ENCODE data around the gene HPSE.

HPSE gene

GRCh38 chr4:83334425-83335241 is at the start of gene HPSE:
TSS of gene HPSE (minus strand) at chr4:83334848. CDS start at chr4:83334782, 66 bp downstream.
- peak; percentile 28 to 39 for DNase-seq (ENCODE audit: low read depth in 2 of 2)

DNA sequence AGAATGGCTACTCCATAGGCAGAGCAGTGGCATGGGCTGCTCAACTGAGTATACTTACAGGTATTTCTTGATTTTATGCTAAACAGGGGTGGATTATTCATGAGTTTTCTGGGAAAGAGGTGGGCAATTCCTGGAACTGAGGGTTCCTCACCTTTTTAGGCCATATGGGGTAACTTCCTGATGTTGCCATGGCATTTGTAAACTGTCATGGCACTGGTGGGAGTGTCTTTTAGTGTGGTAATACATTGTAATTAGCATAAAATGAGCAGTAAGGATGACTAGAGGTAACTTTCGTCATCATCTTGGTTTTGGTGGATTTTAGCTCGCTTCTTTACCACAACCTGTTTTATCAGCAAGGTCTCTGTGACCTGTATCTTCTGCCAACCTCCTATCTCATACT is 48.2 kb upstream of the HPSE start:
- DNase-seq (ENCODE audit: low read depth in 2 of 2) = no peak

DNA sequence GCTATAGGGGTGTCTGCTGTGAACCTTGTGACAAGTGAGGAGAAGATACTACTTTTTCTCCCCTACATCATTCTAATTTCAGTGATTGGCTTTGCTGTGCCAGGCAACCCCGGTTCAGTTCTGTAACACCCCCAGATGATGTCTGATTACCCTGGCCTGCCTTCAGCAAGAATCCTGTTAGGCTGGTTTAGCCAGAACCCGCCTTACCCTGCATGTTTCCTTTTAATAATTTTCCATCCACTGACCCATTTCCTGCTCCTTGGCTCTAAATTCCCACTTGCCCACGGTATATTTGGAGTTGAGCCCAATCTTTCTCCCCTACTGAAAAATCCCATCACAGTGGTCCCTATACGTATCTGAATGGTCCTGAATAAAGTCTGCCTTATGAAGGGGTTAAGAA is 46.5 kb upstream of the HPSE start:
- DNase-seq (ENCODE audit: low read depth in 2 of 2) = no peak

- DNase-seq (ENCODE audit: low read depth in 2 of 2) = no peak
Measured at GRCh38 chr4:83378419-83378818, 43.8 kb upstream of the HPSE start.

GRCh38 chr4:83372931-83373330 is 38.3 kb upstream of the HPSE start:
- DNase-seq (ENCODE audit: low read depth in 2 of 2) = no peak

- no peak for DNase-seq (ENCODE audit: low read depth in 2 of 2)
Measured at GRCh38 chr4:83371936-83372335, 37.3 kb upstream of the HPSE start.

GRCh38 chr4:83371235-83371634 is 36.6 kb upstream of the HPSE start:
- no peak for DNase-seq (ENCODE audit: low read depth in 2 of 2)

DNA sequence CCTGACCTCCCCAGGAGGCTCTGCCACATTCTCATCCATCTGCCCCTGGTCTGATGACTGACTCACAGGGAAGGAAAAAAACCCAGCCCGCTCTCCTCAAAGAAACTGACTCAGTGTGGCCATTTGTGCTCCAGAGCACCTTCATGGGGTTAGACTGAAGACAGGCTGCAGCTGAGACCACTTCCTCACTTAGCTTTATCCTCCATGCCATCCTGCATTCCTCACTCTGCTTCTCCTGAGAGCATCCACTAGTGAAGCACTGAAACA is 35.9 kb upstream of the HPSE start:
- DNase-seq (ENCODE audit: low read depth in 2 of 2) = no peak

DNA sequence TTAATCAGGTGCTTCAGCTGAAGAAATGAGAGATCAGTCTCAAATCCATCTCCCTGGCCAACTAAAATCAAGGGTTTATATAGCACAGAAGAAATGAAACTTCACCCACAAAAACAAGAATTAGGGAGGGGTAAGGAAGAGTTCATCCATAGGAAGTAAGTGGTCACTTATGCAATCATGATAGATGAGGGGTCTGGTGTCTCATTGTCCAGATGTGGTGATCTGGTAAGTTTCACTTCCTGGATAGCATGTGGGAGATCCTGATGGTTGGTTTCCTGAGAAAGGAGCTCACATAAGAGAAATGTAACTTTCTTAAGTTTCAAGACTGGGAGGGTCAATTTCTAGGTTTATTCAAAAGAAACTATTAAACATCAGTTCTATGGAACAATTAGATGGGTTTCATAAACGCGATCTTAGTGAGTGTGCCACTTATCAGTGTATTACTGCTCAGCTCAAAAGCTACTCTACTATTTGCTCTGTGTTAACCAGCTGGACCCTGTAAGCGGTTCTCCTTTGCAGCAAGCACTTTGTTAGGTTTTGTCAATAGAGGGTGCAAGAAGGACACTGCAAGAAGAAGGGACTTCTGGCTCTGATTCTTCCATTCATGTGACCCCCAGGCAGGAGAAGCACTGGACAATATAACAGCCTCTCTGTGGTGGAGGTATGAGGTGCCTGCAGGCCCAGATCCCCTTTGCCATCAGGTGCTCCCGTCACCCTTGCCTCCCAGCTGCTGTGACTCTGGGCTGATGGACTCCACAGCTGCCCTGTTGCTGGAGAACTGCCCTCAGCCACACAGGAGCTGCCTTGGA is 35.4 kb upstream of the HPSE start:
- DNase-seq (ENCODE audit: low read depth in 2 of 2) = no peak

- DNase-seq (ENCODE audit: low read depth in 2 of 2) = no peak
Measured at GRCh38 chr4:83364312-83364711, 29.7 kb upstream of the HPSE start.

DNA sequence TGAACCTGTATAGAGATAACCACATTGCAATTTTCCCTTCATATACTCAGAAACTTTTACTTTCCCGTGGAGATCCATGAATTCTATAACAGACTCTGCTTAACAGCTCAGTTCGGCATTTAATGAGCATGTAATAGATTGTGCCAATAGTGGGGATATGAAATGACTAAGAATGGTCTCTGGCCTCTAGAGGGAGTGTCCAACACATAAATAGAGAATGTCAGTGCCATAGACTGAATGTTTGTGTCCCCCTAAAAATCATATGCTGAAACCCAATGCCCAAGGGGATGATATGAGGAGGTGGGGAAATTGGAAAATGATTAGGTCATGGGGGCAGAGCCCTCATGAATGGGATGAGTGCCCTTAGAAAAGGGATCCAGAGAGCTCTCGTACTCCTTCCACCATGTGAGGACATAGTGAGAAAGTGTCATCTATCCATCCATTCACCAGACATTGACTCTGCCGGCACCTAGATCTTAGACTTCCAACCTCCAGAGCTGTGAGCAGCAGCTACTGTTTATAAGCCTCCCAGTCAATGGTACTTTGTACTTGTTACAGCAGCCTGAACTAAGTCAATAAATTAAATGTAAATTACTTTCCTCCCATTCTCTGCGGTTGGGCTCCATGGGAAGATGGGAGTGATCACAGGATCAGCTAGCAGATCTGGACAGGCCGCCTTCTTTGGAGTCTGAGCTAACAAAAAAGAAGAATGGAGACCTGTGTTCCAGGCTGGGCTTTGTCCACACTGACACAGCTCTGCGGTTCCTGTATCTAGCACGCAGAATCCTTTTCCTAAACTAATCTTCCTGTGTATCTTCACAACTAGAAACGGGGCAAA is 28.1 kb upstream of the HPSE start:
- DNase-seq (ENCODE audit: low read depth in 2 of 2) = no peak

- DNase-seq (ENCODE audit: low read depth in 2 of 2) = no peak
Measured at GRCh38 chr4:83361416-83362103, 26.9 kb upstream of the HPSE start.

DNA sequence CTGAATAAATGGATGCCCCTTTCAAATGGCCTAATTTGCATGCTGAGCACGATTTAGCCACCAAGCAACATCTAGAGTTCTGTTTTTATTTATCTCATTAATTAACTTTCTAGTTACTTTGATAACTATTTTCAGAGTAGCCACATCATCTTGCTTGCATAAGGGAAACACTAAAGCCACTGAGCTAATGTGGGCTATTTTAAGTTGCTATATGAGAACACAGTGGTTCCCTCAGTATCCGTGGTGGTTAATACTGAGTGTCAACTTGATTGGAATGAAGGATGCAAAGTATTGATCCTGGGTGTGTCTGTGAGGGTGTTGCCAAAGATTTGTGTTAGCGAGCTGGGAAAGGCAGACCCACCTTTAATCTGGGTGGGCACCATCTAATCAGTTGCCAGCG is 25.4 kb upstream of the HPSE start:
- DNase-seq (ENCODE audit: low read depth in 2 of 2) = no peak

DNA sequence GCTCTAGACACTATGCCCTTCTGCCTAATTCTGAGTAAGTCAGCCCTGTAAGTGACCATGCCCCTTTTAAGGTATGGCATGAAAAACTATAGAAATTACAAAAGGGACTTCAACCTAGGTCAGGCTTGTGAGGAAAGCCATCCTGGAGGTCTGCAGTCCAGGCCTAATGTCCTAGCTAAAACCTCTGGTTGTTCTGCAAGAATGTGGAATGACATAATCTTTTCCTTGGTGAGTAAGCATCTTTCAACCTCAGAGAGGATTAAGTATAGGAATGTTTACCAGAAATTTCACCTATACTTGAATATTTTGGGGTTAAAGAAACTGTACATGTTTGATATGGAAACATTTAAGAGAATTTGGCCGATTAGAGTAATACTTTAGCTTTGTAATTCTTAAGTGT is 23.8 kb upstream of the HPSE start:
- DNase-seq (ENCODE audit: low read depth in 2 of 2) = no peak

GRCh38 chr4:83356899-83357661 is 22.4 kb upstream of the HPSE start:
- DNase-seq (ENCODE audit: low read depth in 2 of 2) = no peak

GRCh38 chr4:83353516-83353915 is 18.9 kb upstream of the HPSE start:
- no peak for DNase-seq (ENCODE audit: low read depth in 2 of 2)

DNA sequence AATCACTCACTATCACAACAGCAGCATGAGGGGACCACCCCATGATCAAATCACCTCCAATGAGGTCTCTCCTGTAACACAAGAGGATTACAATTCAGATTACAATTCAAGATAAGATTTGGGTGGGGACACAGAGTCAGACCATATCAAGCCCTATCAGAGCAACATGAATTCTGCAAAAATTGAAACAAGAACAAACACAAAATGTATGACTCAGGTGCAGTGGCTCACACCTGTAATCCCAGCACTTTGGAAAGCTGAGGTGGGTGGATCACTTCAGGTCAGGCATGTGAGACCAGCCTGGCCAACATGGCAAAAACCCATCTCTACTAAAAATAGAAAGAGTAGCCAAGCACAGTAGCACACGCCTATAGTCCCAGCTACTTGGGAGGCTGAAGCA is 13.4 kb upstream of the HPSE start:
- DNase-seq (ENCODE audit: low read depth in 2 of 2) = no peak

DNA sequence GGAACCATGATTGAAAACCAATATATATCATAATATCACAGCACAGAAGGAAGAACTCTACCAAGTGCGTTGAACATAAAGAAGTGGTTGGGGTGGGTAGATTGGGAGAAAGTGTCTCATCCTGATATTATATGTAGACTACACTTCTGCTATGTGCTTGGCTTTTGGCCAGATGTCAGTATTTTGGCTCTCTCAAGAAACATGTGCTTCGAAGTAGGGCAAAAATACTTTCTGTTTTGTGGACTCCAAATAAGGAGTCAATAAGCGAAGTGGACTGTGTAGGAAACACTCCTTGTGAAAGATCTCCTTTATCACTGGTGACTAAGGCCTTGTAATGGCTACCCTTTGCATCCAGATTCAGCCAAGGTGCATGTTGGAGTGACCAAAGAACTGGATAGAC is 7.8 kb upstream of the HPSE start:
- DNase-seq (ENCODE audit: low read depth in 2 of 2) = no peak

DNA sequence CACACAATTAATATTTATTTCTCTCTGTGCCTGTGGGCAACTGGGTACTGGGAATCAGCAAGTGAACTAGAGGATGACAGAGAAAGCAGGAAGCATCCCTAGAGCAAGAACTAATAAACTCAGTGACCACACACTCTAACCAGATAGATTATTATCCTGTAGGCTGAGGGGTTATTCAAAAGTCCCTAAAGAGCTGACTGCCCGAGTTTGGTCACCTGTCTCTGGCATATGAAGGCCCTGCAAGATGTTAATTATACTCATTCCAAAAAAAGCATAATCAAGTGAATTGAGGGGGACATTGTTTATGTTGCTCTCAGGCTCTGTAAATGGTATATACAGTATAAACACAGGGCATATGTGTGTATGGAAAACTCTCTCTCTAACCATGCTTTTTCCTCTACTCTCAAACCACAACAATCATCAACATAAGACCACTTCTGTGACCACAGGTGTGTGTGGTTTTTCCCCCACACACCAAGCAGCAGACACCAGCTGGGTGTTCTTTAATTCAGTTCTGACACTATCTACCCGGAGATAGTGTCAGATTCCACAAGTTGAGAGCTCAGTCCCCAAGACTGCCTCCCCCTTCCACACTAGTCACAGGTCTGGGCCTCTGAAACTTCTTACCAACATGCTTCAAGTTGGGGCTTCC is 6.2 kb upstream of the HPSE start:
- DNase-seq (ENCODE audit: low read depth in 2 of 2) = peak in 1 of 2 donors; percentile 3

- no peak for DNase-seq (ENCODE audit: low read depth in 2 of 2)
Measured at GRCh38 chr4:83339573-83339972, 4.9 kb upstream of the HPSE start.

DNA sequence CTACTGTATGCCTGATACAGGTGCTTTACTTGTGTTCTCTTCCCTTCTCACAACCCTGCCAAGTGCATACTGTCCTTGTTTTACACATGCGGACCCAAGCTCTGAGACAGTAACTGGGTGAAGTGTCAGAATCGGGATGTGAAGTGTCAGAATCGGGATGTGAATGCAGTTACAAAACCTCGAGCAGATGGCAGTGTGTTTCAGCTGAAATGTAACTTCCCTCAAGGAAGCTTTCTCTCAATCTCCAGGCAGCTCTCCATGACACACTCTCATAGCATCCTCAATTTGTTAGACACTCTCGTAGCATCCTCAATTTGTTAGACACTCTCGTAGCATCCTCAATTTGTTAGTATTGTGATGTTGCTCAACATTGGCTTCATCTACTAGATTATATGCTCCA is 1.1 kb upstream of the HPSE start:
- DNase-seq (ENCODE audit: low read depth in 2 of 2) = no peak
